SK-N-SH treated with all-trans-retinoic acid at 6 μM for 48 hours (cell line): ENCODE results near the gene IQGAP3.

ENCODE experiments used
- ATAC-seq: fragments of 200-7000 bp; cut with Tn5 transposase; 3 replicates; pipeline ENCODE4 v1.9.1; 2020; ENCODE audit warnings: mild to moderate bottlenecking, moderate library complexity
- ARNTL ChIP-seq: fragments of 450-650 bp; formaldehyde crosslinking; IDR thresholded peaks from 2 replicates; pipeline ENCODE4 v1.5.0; 2020; ENCODE audit warnings: low read depth, mild to moderate bottlenecking, moderate library complexity, borderline replicate concordance
- BACH2 ChIP-seq: fragments of 250-450 bp; sonication (Bioruptor Pico); IDR thresholded peaks from 2 replicates; pipeline ENCODE4 v1.9.0; 2021; ENCODE audit warnings: mild to moderate bottlenecking, borderline replicate concordance
- CSDC2 ChIP-seq: fragments of 250-450 bp; sonication (Bioruptor Pico); IDR thresholded peaks from 2 replicates; pipeline ENCODE4 v1.5.0; 2020; ENCODE audit warnings: mild to moderate bottlenecking, moderate library complexity
- ESRRG ChIP-seq: fragments of 250-450 bp; sonication (Bioruptor Pico); IDR thresholded peaks from 2 replicates; pipeline ENCODE4 v1.6.1; 2021; ENCODE audit warnings: mild to moderate bottlenecking
- GLIS3 ChIP-seq: fragments of 250-450 bp; sonication (Bioruptor Pico); IDR thresholded peaks from 2 replicates; pipeline ENCODE4 v1.5.0; 2020; ENCODE audit warnings: mild to moderate bottlenecking, moderate library complexity
- OSR1 ChIP-seq: fragments of 250-450 bp; sonication (Bioruptor Pico); IDR thresholded peaks from 2 replicates; pipeline ENCODE4 v1.8.0; 2022; ENCODE audit warnings: moderate library complexity, mild to moderate bottlenecking, inconsistent platforms
- PPARA ChIP-seq: fragments of 250-450 bp; sonication (Bioruptor Pico); IDR thresholded peaks from 2 replicates; pipeline ENCODE4 v1.5.0; 2020; ENCODE audit warnings: mild to moderate bottlenecking, borderline replicate concordance
- SNAI2 ChIP-seq: fragments of 250-450 bp; sonication (Bioruptor Pico); IDR thresholded peaks from 2 replicates; pipeline ENCODE4 v1.5.0; 2020; ENCODE audit warnings: mild to moderate bottlenecking, moderate library complexity
- TCF4 ChIP-seq: fragments of 250-450 bp; sonication (Bioruptor Pico); IDR thresholded peaks from 2 replicates; pipeline ENCODE4 v1.8.0; 2021; ENCODE audit warnings: mild to moderate bottlenecking, moderate library complexity, borderline replicate concordance
- ZC3H10 ChIP-seq: fragments of 250-450 bp; sonication (Bioruptor Pico); IDR thresholded peaks from 2 replicates; pipeline ENCODE4 v1.5.1; 2021; ENCODE audit warnings: mild to moderate bottlenecking, moderate library complexity
- ZFP3 ChIP-seq: fragments of 250-450 bp; sonication (Bioruptor Pico); IDR thresholded peaks from 2 replicates; pipeline ENCODE4 v1.5.0; 2020; ENCODE audit warnings: mild to moderate bottlenecking, moderate library complexity
- ZFP30 ChIP-seq: fragments of 450-650 bp; formaldehyde crosslinking; IDR thresholded peaks from 2 replicates; pipeline ENCODE4 v1.5.0; 2022; ENCODE audit warnings: mild to moderate bottlenecking, moderate library complexity
- ZNF70 ChIP-seq: fragments of 450-650 bp; formaldehyde crosslinking; IDR thresholded peaks from 2 replicates; pipeline ENCODE4 v1.5.0; 2020; ENCODE audit warnings: mild to moderate bottlenecking, moderate library complexity
- ZNF8 ChIP-seq: fragments of 450-650 bp; formaldehyde crosslinking; IDR thresholded peaks from 2 replicates; pipeline ENCODE4 v1.5.0; 2020; ENCODE audit warnings: mild to moderate bottlenecking, moderate library complexity
- TF ChIP-seq, protein P1 (sequence below): fragments of 250-450 bp; sonication (Bioruptor Pico); IDR thresholded peaks from 2 replicates; pipeline ENCODE4 v1.5.0; 2020; ENCODE audit warnings: mild to moderate bottlenecking, moderate library complexity
- TF ChIP-seq, protein P2 (sequence below): fragments of 250-450 bp; sonication (Bioruptor Pico); IDR thresholded peaks from 2 replicates; pipeline ENCODE4 v1.5.1; 2021; ENCODE audit warnings: mild to moderate bottlenecking, moderate library complexity
- TF ChIP-seq, protein P3 (sequence below): fragments of 250-450 bp; sonication (Bioruptor Pico); IDR thresholded peaks from 2 replicates; pipeline ENCODE4 v1.8.0; 2021; ENCODE audit warnings: low read depth, mild to moderate bottlenecking, moderate library complexity, borderline replicate concordance
- TF ChIP-seq, protein P4 (sequence below): fragments of 250-450 bp; sonication (Bioruptor Pico); IDR thresholded peaks from 2 replicates; pipeline ENCODE4 v1.8.0; 2020; ENCODE audit warnings: mild to moderate bottlenecking, moderate library complexity, borderline replicate concordance

Gene IQGAP3

DNA sequence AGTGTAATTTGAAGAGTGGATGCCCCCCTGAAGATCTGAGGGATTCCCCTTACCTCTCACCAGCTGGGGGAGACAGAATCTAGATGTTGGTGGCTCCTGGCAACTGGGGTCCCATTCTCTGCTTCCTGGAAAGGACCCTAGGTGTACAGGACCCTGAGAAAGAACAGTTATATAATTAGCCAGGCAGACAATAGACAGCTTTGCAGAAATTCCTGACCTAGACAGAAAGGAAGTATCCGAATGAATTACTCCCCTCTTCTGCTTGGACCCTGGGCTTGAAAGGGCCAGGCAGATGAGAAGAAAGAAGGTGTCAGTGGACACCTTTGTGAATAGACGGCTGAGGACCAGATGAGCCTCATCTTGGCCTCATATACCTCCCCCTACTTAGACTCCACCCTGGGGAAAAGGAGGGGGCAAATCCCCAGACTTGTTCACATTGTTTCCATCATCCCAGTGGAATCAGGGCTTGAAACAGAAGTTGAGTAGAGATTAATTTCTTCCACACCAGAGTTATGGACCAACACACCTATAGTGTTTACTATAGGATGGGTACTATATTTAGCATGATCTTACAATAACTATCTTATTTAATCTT is 1.8 kb upstream of the IQGAP3 start (continued):
- TF ChIP-seq, protein P1, sequence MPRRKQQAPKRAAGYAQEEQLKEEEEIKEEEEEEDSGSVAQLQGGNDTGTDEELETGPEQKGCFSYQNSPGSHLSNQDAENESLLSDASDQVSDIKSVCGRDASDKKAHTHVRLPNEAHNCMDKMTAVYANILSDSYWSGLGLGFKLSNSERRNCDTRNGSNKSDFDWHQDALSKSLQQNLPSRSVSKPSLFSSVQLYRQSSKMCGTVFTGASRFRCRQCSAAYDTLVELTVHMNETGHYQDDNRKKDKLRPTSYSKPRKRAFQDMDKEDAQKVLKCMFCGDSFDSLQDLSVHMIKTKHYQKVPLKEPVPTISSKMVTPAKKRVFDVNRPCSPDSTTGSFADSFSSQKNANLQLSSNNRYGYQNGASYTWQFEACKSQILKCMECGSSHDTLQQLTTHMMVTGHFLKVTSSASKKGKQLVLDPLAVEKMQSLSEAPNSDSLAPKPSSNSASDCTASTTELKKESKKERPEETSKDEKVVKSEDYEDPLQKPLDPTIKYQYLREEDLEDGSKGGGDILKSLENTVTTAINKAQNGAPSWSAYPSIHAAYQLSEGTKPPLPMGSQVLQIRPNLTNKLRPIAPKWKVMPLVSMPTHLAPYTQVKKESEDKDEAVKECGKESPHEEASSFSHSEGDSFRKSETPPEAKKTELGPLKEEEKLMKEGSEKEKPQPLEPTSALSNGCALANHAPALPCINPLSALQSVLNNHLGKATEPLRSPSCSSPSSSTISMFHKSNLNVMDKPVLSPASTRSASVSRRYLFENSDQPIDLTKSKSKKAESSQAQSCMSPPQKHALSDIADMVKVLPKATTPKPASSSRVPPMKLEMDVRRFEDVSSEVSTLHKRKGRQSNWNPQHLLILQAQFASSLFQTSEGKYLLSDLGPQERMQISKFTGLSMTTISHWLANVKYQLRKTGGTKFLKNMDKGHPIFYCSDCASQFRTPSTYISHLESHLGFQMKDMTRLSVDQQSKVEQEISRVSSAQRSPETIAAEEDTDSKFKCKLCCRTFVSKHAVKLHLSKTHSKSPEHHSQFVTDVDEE (CRISPR knock-in tag): no peak
- no peak for TF ChIP-seq ZC3H10 (CRISPR knock-in tag)
- TF ChIP-seq, all 23 proteins: peak for 0

DNA sequence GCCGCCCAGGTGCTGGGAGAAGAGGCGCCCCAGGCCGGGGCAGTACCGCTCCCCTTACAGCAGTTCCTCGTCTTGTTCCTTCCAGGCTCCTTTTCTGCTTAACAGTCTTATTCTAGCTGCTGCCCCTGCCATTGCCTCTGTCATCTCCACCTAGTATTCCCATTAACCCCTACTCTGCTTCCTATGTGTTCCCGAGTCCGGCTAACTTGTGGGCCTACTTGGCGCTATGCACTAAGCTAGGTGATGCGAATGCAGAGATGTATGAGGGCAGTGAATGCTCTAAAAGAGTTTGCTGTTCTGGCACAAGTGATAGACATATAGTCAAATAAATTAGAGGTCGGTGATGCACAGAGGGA is 276 bp upstream of the IQGAP3 start:
- TF ChIP-seq, protein P2, sequence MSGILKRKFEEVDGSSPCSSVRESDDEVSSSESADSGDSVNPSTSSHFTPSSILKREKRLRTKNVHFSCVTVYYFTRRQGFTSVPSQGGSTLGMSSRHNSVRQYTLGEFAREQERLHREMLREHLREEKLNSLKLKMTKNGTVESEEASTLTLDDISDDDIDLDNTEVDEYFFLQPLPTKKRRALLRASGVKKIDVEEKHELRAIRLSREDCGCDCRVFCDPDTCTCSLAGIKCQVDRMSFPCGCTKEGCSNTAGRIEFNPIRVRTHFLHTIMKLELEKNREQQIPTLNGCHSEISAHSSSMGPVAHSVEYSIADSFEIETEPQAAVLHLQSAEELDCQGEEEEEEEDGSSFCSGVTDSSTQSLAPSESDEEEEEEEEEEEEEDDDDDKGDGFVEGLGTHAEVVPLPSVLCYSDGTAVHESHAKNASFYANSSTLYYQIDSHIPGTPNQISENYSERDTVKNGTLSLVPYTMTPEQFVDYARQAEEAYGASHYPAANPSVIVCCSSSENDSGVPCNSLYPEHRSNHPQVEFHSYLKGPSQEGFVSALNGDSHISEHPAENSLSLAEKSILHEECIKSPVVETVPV (CRISPR knock-in tag): no peak
- TF ChIP-seq ZNF70 (no peak), ZFP3 (no peak)
- TF ChIP-seq, all 23 proteins: peak for 0

DNA sequence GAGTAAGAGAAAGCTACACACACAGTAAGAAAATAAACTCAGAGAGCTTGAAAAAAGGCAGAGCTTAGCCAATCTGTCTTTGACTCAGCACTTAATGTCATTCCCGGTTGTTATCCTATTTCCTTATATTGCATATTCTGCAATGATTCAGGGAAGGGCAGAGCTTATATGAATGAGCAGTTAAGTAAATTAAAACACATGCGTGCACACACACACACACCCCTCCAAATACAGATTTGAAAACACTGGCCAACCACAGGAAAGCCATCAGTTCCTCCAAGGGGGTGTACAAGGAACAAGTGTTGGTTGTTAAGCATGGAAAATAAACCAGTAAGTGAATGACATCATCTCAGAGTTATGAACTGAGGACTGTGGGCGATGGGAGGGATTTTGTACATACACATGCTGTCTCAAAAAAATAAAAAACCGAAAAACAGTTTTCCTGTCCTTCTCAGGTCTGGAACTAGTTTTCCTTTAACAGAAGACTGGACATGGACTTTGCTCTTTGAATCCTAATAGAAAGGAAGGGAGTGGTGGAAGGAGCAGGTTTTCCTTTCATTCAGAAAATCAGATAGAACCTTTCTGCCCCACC is 1.0 kb downstream of the IQGAP3 start:
- TF ChIP-seq ZNF8 (CRISPR knock-in tag) (no peak), CSDC2 (CRISPR knock-in tag) (no peak), ZFP3 (no peak), OSR1 (no peak), ESRRG (no peak), BACH2 (CRISPR knock-in tag) (no peak), GLIS3 (CRISPR knock-in tag) (no peak), PPARA (CRISPR knock-in tag) (no peak), ZC3H10 (CRISPR knock-in tag) (no peak), ZNF70 (no peak), SNAI2 (CRISPR knock-in tag) (no peak), TCF4 (CRISPR knock-in tag) (no peak), ARNTL (CRISPR knock-in tag) (no peak)
- TF ChIP-seq, protein P3, sequence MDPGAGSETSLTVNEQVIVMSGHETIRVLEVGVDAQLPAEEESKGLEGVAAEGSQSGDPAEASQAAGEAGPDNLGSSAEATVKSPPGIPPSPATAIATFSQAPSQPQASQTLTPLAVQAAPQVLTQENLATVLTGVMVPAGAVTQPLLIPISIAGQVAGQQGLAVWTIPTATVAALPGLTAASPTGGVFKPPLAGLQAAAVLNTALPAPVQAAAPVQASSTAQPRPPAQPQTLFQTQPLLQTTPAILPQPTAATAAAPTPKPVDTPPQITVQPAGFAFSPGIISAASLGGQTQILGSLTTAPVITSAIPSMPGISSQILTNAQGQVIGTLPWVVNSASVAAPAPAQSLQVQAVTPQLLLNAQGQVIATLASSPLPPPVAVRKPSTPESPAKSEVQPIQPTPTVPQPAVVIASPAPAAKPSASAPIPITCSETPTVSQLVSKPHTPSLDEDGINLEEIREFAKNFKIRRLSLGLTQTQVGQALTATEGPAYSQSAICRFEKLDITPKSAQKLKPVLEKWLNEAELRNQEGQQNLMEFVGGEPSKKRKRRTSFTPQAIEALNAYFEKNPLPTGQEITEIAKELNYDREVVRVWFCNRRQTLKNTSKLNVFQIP: no peak
- TF ChIP-seq, protein P4, sequence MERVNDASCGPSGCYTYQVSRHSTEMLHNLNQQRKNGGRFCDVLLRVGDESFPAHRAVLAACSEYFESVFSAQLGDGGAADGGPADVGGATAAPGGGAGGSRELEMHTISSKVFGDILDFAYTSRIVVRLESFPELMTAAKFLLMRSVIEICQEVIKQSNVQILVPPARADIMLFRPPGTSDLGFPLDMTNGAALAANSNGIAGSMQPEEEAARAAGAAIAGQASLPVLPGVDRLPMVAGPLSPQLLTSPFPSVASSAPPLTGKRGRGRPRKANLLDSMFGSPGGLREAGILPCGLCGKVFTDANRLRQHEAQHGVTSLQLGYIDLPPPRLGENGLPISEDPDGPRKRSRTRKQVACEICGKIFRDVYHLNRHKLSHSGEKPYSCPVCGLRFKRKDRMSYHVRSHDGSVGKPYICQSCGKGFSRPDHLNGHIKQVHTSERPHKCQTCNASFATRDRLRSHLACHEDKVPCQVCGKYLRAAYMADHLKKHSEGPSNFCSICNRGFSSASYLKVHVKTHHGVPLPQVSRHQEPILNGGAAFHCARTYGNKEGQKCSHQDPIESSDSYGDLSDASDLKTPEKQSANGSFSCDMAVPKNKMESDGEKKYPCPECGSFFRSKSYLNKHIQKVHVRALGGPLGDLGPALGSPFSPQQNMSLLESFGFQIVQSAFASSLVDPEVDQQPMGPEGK (CRISPR knock-in tag): no peak
- peak; percentile 81 for ATAC-seq

More for the DNA sequence above, 276 bp upstream of the IQGAP3 start:
- no peak for ATAC-seq

DNA sequence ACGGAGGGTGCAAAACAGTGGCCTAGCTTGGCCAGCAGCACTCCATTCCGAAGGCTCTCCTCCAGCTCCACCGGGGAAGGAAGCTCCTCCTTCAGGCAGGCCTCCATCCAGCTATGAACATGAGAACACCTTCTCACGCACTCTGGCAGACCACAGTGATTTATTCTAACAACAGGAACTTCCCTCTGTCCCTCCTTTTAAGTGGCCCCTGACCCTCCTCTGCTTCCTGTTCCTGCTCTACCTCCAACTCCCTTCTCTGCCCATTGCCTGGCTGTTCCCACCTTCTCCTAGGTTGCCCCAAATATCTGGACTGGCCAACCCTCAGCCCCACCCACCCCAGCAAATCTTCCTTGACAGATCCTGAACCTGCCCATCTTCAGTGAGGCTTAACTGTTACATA is 5.9 kb downstream of the IQGAP3 start:
- no peak for TF ChIP-seq CSDC2 (CRISPR knock-in tag)
- no peak for TF ChIP-seq PPARA (CRISPR knock-in tag)
- ATAC-seq: no peak

DNA sequence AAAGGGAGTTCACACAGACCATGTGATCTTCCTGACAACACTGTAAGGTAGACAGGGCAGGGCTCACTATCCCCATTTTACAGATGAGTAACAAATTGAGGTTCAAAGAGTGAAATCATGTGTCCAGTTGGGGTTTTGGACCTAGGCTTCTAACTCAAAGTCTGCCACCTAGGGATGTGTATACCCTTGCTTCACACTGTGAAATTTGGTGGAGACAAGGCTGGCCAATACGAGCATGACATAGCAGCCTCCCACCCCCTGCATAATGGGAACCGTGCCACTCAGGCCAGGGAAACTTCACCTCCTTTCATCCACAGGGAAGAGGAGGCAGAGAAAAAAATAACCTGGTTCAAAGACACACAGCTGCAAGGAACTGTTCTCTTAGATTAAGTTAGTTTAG is 6.8 kb downstream of the IQGAP3 start:
- no peak for ATAC-seq
- no peak for TF ChIP-seq ZFP3
- TF ChIP-seq ZFP30 (CRISPR knock-in tag): no peak
- TF ChIP-seq, protein P1 (CRISPR knock-in tag): no peak
